Measurements from ENCODE around the gene TIAL1. TPM values are rescaled to one million over a fixed set of nuclear protein-coding genes. Genes with fewer than 3 reads are reported as not detected.
"Not testable (repeated sequence)": the region's sequence is repeated elsewhere in the genome, so short reads cannot be mapped to it uniquely, and the experiment has no call there.

The TIAL1 gene
- total RNA-seq, 1 donor from 2014 or later: 184 TPM

- no peak for DNase-seq (ENCODE audit: low spot score)
These were observed 65.7 kb downstream of the TIAL1 start for GRCh38 chr10:119531067-119531466.

DNA sequence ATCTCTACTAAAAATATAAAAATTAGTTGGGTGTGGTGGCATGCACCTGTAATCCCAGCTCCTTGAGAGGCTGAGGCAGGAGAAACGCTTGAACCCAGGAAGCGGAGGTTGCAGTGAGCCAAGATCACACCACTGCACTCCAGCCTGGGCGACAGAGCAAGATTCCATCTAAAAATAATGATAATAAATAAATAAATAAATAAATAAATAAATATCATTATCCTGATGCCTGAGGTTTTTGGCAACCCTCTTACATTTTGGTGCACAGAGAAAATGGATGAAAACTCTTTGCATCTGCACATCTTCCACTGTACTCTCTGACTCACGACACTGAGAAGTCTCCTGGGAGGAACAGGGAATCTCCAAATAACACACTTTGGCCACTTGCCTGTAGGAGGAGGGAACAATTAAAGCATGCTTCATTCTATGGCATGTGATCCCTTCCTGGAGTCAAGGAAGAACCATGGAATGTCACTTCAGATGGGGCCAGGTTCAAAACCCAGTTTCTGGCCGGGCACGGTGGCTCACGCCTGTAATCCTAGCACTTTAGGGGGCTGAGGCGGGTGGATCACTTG lies 68.0 kb downstream of the TIAL1 start:
- not testable (repeated sequence) for H3K27me3 Mint-ChIP-seq (ENCODE audit: unreplicated experiment); H3K4me3 Mint-ChIP-seq (ENCODE audit: unreplicated experiment); H3K9me3 Mint-ChIP-seq (ENCODE audit: unreplicated experiment); DNase-seq (ENCODE audit: low spot score); H3K4me1 Mint-ChIP-seq (ENCODE audit: unreplicated experiment); H3K36me3 Mint-ChIP-seq (ENCODE audit: low read depth, unreplicated experiment); H3K27ac Mint-ChIP-seq (ENCODE audit: unreplicated experiment)

More at GRCh38 chr10:119531067-119531466, 65.7 kb downstream of the TIAL1 start:
- H3K9me3 Mint-ChIP-seq (ENCODE audit: unreplicated experiment): no peaks in the 10 kb centered on the region
- peaks cover 4% of the 10 kb centered on the region for H3K4me1 Mint-ChIP-seq (ENCODE audit: unreplicated experiment)
- H3K36me3 Mint-ChIP-seq (ENCODE audit: low read depth, unreplicated experiment): no peaks in the 10 kb centered on the region
- H3K4me3 Mint-ChIP-seq (ENCODE audit: unreplicated experiment): no peak overlapping the region
- no peak for TF ChIP-seq CTCF (IDR thresholded peaks at IDR 0.05; ENCODE audit: unreplicated experiment)
- peaks cover 1% of the 10 kb centered on the region for H3K27me3 Mint-ChIP-seq (ENCODE audit: unreplicated experiment)
- no peak overlapping the region for H3K27ac Mint-ChIP-seq (ENCODE audit: unreplicated experiment)

- Mint-ChIP-seq H3K36me3 (ENCODE audit: low read depth, unreplicated experiment) (peaks cover 5% of the 10 kb centered on the region), H3K4me1 (ENCODE audit: unreplicated experiment) (peaks cover 2% of the 10 kb centered on the region), H3K27ac (ENCODE audit: unreplicated experiment) (no peak overlapping the region), H3K27me3 (ENCODE audit: unreplicated experiment) (peaks cover 4% of the 10 kb centered on the region), H3K4me3 (ENCODE audit: unreplicated experiment) (no peak overlapping the region), H3K9me3 (ENCODE audit: unreplicated experiment) (no peaks in the 10 kb centered on the region)
- peak; percentile 30 for TF ChIP-seq CTCF (IDR thresholded peaks at IDR 0.05; ENCODE audit: unreplicated experiment)
- no peak for DNase-seq (ENCODE audit: low spot score)
These were observed 69.9 kb downstream of the TIAL1 start for GRCh38 chr10:119526621-119527592.

DNA sequence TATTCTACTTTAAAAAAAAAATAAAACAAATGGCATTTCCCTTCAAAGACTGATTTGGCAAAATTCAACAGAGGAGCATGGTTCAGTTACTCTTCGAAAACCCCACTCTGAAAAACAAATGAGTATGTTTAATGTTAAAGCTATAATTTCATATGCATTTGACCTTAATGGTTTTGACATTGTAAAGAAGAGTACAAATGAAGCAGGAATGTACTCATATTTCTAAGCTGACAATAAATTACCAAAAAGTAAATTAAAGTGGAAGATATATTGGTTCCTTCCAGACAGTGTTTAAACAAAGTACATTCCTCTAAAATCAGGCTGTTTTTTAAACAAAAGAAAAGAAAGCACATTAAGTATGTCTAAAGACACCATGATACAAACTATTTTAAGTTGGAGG lies 70.6 kb downstream of the TIAL1 start:
- Mint-ChIP-seq H3K27me3 (ENCODE audit: unreplicated experiment) (peaks cover 6% of the 10 kb centered on the region), H3K4me3 (ENCODE audit: unreplicated experiment) (no peak overlapping the region), H3K9me3 (ENCODE audit: unreplicated experiment) (no peaks in the 10 kb centered on the region), H3K36me3 (ENCODE audit: low read depth, unreplicated experiment) (peaks cover 7% of the 10 kb centered on the region), H3K4me1 (ENCODE audit: unreplicated experiment) (peaks cover 6% of the 10 kb centered on the region), H3K27ac (ENCODE audit: unreplicated experiment) (no peak overlapping the region)
- no peak for TF ChIP-seq CTCF (IDR thresholded peaks at IDR 0.05; ENCODE audit: unreplicated experiment)
- DNase-seq (ENCODE audit: low spot score): no peak

DNA sequence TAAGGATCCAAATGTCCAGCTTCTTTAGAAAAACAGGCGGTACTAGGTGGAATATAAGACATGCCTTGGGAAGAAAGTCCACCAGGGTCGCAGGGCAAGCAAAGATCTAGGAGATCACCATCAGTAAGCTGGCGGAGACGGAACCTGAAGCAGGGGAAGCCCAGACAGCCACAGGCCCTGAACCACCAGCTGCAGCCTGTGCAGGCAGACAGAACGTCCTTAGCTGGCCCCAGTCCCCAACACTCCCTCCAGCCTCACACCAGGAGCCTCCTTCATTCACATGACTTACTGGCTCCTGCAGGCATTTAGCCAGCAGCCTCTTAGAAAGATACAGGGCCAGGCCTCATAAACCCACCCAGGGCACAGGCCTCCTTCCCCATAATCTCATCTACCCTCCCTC lies 71.6 kb downstream of the TIAL1 start:
- H3K9me3 Mint-ChIP-seq (ENCODE audit: unreplicated experiment): no peaks in the 10 kb centered on the region

More for the DNA sequence above, 71.6 kb downstream of the TIAL1 start:
- Mint-ChIP-seq H3K36me3 (ENCODE audit: low read depth, unreplicated experiment) (peaks cover 10% of the 10 kb centered on the region), H3K4me3 (ENCODE audit: unreplicated experiment) (no peak overlapping the region), H3K27ac (ENCODE audit: unreplicated experiment) (no peak overlapping the region), H3K27me3 (ENCODE audit: unreplicated experiment) (peaks cover 6% of the 10 kb centered on the region), H3K4me1 (ENCODE audit: unreplicated experiment) (peaks cover 14% of the 10 kb centered on the region)
- no peak for TF ChIP-seq CTCF (IDR thresholded peaks at IDR 0.05; ENCODE audit: unreplicated experiment)
- DNase-seq (ENCODE audit: low spot score): no peak

All from endothelial cell (in vitro differentiated cells).